VCaP (cell line): Measurements from ENCODE around the gene RNU6-1.
A peak's percentile ranks its signal among the peaks of the same experiment; 100 is the strongest.

Experiments used
- H3K27ac ChIP-seq: fragments of 450-650 bp; 2 replicates; pipeline ENCODE4 v1.5.1; 2017
- CTCF ChIP-seq: fragments of 450-650 bp; conservative IDR thresholded peaks from 2 replicates; pipeline ENCODE4 v1.5.1; 2017; ENCODE audit warnings: mild to moderate bottlenecking, moderate library complexity

Gene RNU6-1

GRCh38 chr15:67823314-67824196 is 16.3 kb downstream of the RNU6-1 start:
- H3K27ac ChIP-seq: peak overlapping the region; percentile 43; the same call in 1 of the 2 replicates
- TF ChIP-seq CTCF: 0 out of 2 replicates have a peak, but pooled peaks have one; percentile 8

- TF ChIP-seq CTCF: no peak
Measured at GRCh38 chr15:67822537-67823313, 17.1 kb downstream of the RNU6-1 start.

GRCh38 chr15:67821784-67822440 is 17.9 kb downstream of the RNU6-1 start:
- no peak for TF ChIP-seq CTCF
- no peak overlapping the region for H3K27ac ChIP-seq

More at GRCh38 chr15:67822537-67823313, 17.1 kb downstream of the RNU6-1 start:
- peak overlapping the region; percentile 43; the same call in 1 of the 2 replicates for H3K27ac ChIP-seq

- no peak overlapping the region for H3K27ac ChIP-seq
- no peak for TF ChIP-seq CTCF
Measured at GRCh38 chr15:67820992-67821783, 18.7 kb downstream of the RNU6-1 start.

- no peak for TF ChIP-seq CTCF
- no peak overlapping the region for H3K27ac ChIP-seq
Measured at GRCh38 chr15:67820122-67820991, 19.5 kb downstream of the RNU6-1 start.

- no peak overlapping the region for H3K27ac ChIP-seq
- no peak for TF ChIP-seq CTCF
Measured at GRCh38 chr15:67819636-67820035, 20.2 kb downstream of the RNU6-1 start.
